ENCODE measurements around the gene STRA6. TPM values are rescaled to one million over a fixed set of nuclear protein-coding genes. Genes with fewer than 3 reads are reported as not detected.

STRA6 gene
- total and polyA plus RNA-seq, 7 donors: 0.05 TPM; not detected in 6

DNA sequence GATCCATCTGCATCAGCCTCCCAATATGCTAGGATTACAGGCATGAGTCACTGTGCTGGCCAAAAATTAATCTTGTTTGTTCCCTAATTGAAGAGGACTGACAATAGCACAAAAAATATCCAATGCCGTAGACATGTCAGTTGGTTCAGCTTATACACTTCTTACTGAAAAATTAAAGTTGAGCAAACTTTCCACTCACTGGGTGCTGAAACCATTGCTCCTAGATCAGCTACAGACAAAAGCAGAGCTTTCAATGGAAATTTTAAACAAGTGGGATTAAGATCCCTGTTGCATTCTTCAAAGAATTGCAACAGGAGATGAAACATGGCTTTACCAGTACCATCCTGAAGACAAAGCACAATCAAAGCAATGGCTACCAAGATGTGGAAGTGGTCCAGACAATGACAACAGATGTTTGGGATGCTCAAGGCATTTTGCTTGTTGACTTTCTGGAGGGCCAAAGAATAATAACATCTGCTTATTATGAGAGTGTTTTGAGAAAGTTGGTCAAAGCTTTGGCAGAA is 56.2 kb downstream of the STRA6 start:
- TF ChIP-seq, protein P1, sequence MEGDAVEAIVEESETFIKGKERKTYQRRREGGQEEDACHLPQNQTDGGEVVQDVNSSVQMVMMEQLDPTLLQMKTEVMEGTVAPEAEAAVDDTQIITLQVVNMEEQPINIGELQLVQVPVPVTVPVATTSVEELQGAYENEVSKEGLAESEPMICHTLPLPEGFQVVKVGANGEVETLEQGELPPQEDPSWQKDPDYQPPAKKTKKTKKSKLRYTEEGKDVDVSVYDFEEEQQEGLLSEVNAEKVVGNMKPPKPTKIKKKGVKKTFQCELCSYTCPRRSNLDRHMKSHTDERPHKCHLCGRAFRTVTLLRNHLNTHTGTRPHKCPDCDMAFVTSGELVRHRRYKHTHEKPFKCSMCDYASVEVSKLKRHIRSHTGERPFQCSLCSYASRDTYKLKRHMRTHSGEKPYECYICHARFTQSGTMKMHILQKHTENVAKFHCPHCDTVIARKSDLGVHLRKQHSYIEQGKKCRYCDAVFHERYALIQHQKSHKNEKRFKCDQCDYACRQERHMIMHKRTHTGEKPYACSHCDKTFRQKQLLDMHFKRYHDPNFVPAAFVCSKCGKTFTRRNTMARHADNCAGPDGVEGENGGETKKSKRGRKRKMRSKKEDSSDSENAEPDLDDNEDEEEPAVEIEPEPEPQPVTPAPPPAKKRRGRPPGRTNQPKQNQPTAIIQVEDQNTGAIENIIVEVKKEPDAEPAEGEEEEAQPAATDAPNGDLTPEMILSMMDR (IDR thresholded peaks at IDR 0.05): no peak
- H3K9me3 ChIP-seq: peaks cover 10% of the 10 kb centered on the region
- H3K36me3 ChIP-seq (ENCODE audit: insufficient read depth in 1 of 2, low read depth in 1 of 2): no peaks in the 10 kb centered on the region
- H3K4me1 ChIP-seq: no peaks in the 10 kb centered on the region
- H3K27me3 ChIP-seq (ENCODE audit: insufficient read depth in 3 of 3, low read length in 2 of 3): peaks cover 0 to 15% (median 8%) of the 10 kb centered on the region in 3 donors
- intact Hi-C loops (cut with DNase I): no loop called here
- DNase-seq: no peak
- H3K4me3 ChIP-seq: no peak overlapping the region
- WGBS, 3 donors: 83 to 93% (median 91%) methylated on average over 1 of the region's 1 CpG
- ATAC-seq: no peak
- H3K27ac ChIP-seq: no peak overlapping the region

DNA sequence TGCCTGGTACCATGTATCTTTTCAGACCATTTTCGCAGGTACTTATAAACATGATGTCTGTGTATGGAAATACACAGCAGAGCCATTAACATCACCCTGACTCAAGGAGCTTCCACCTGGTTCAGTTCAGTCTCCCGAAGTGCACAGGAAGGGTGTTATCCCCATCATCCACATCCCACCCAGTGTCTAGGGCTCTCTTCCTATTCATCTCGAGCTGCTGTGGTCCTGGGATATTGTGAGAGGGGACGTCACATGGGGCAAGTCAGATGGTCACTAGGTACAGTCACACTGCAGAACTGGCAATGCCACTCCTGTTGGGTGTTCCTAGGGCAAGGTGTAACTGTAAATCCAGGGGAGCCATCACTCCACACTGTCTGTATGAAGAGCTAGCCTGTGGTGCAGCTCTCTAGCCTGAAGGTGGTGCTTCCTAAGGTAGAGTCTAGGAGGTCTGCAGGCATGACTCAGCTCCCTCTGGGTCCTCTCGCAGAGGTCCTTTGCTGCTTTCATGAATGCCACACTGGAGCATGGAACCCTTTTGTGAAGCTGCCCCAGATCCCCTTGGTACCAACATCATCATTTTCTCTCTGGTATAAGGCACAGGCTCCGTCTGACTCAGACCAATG is 58.3 kb downstream of the STRA6 start:
- Histone ChIP-seq H3K27ac (no peak overlapping the region), H3K4me1 (no peaks in the 10 kb centered on the region), H3K27me3 (ENCODE audit: insufficient read depth in 3 of 3, low read length in 2 of 3) (peaks cover 0 to 18% (median 8%) of the 10 kb centered on the region in 3 donors), H3K4me3 (no peak overlapping the region), H3K9me3 (peaks cover 10% of the 10 kb centered on the region), H3K36me3 (ENCODE audit: insufficient read depth in 1 of 2, low read depth in 1 of 2) (no peaks in the 10 kb centered on the region)
- no peak for DNase-seq
- ATAC-seq: no peak
- WGBS, 3 donors: 71 to 81% (median 79%) methylated on average over 6 of the region's 6 CpGs
- intact Hi-C loops (cut with DNase I): no loop called here
- TF ChIP-seq, protein P1 (IDR thresholded peaks at IDR 0.05): no peak

- Histone ChIP-seq H3K27ac (no peak overlapping the region), H3K27me3 (ENCODE audit: insufficient read depth in 3 of 3, low read length in 2 of 3) (peaks cover 5 to 29% (median 6%) of the 10 kb centered on the region in 3 donors), H3K9me3 (peaks cover 3% of the 10 kb centered on the region), H3K4me3 (no peak overlapping the region), H3K4me1 (no peaks in the 10 kb centered on the region), H3K36me3 (ENCODE audit: insufficient read depth in 1 of 2, low read depth in 1 of 2) (no peaks in the 10 kb centered on the region)
- no peak for DNase-seq
- WGBS, 3 donors: 88 to 97% (median 95%) methylated on average over 1 of the region's 1 CpG
- TF ChIP-seq, protein P1 (IDR thresholded peaks at IDR 0.05): no peak
- intact Hi-C loops (cut with DNase I): no loop called here
- no peak for ATAC-seq
Measured at GRCh38 chr15:74141591-74141990, 61.0 kb downstream of the STRA6 start.

DNA sequence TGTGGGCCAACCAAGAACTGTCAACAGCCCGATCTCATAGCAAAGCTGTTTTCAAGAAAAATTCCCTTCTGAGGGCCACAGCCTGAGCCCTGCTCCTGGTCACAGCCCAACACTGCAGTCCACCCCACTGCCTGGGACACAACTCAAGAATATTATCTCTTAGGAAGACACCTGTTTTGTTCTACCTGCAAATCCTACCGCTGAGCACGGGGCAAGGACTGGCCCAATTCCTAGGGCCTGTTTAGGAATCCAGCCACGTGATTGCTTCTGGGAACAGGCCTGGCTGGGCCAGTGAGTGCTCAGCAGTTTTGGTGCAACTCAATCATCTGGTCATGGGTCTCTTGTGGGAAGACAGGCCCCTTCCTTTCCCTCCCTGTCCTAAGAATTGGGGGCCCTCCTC is 63.9 kb downstream of the STRA6 start:
- intact Hi-C loops (cut with DNase I): no loop called here
- TF ChIP-seq, protein P1 (IDR thresholded peaks at IDR 0.05): no peak
- WGBS, 3 donors: 47 to 68% (median 57%) methylated on average over 4 of the region's 4 CpGs

GRCh38 chr15:74137537-74137894 is 65.1 kb downstream of the STRA6 start:
- no peaks in the 10 kb centered on the region for H3K36me3 ChIP-seq (ENCODE audit: insufficient read depth in 1 of 2, low read depth in 1 of 2)
- no peak overlapping the region for H3K4me3 ChIP-seq
- WGBS, 3 donors: 60 to 62% (median 61%) methylated on average over 2 of the region's 2 CpGs
- peaks cover 0 to 57% (median 23%) of the 10 kb centered on the region in 3 donors for H3K27me3 ChIP-seq (ENCODE audit: insufficient read depth in 3 of 3, low read length in 2 of 3)
- TF ChIP-seq, protein P1 (IDR thresholded peaks at IDR 0.05): no peak
- DNase-seq (no peak), ATAC-seq (no peak)
- no peak overlapping the region for H3K27ac ChIP-seq
- intact Hi-C loops (cut with DNase I): no loop called here
- H3K9me3 ChIP-seq: no peaks in the 10 kb centered on the region
- no peaks in the 10 kb centered on the region for H3K4me1 ChIP-seq

More for the DNA sequence above, 63.9 kb downstream of the STRA6 start:
- no peak overlapping the region for H3K4me3 ChIP-seq
- DNase-seq (no peak), ATAC-seq (no peak)
- H3K4me1 ChIP-seq: no peaks in the 10 kb centered on the region
- H3K27me3 ChIP-seq (ENCODE audit: insufficient read depth in 3 of 3, low read length in 2 of 3): peaks cover 0 to 46% (median 13%) of the 10 kb centered on the region in 3 donors
- H3K9me3 ChIP-seq: no peaks in the 10 kb centered on the region
- H3K27ac ChIP-seq: no peak overlapping the region
- H3K36me3 ChIP-seq (ENCODE audit: insufficient read depth in 1 of 2, low read depth in 1 of 2): no peaks in the 10 kb centered on the region
